HUES48 (cell line): ENCODE results near the gene AUTS2.

Source experiments
- H3K27ac ChIP-seq: one replicate; pipeline ENCODE4 v1.7.0; 2013; ENCODE audit warnings: low read depth, low read length, inconsistent platforms
- H3K27me3 ChIP-seq: 2 replicates; pipeline ENCODE4 v1.6.1; 2013; ENCODE audit warnings: mild to moderate bottlenecking, low read length; ENCODE audit not compliant: control insufficient read depth, insufficient read depth
- H3K36me3 ChIP-seq: 2 replicates; pipeline ENCODE4 v1.6.1; 2013; ENCODE audit warnings: low read length; ENCODE audit not compliant: control insufficient read depth, insufficient read depth
- H3K4me1 ChIP-seq: 2 replicates; pipeline ENCODE4 v1.6.1; 2013; ENCODE audit warnings: mild to moderate bottlenecking, low read length; ENCODE audit not compliant: control insufficient read depth, insufficient read depth
- H3K4me3 ChIP-seq: 2 replicates; pipeline ENCODE4 v1.5.1; 2013; ENCODE audit warnings: mild to moderate bottlenecking, low read depth, low read length
- H3K9ac ChIP-seq: 2 replicates; pipeline ENCODE4 v1.6.1; 2013; ENCODE audit warnings: mild to moderate bottlenecking, low read depth, low read length, moderate library complexity
- H3K9me3 ChIP-seq: 2 replicates; pipeline ENCODE4 v1.6.1; 2013; ENCODE audit warnings: low read length; ENCODE audit not compliant: control insufficient read depth, insufficient read depth

Gene AUTS2

GRCh38 chr7:70512761-70513160, 914.5 kb downstream of the AUTS2 start:
- Histone ChIP-seq H3K27ac (no peak overlapping the region), H3K4me1 (no peaks in the 10 kb centered on the region), H3K4me3 (no peak overlapping the region), H3K9ac (no peak overlapping the region), H3K9me3 (no peaks in the 10 kb centered on the region), H3K36me3 (no peaks in the 10 kb centered on the region), H3K27me3 (no peaks in the 10 kb centered on the region)

- Histone ChIP-seq H3K27ac (no peak overlapping the region), H3K9ac (no peak overlapping the region), H3K4me3 (no peak overlapping the region), H3K9me3 (no peaks in the 10 kb centered on the region), H3K4me1 (no peaks in the 10 kb centered on the region), H3K36me3 (no peaks in the 10 kb centered on the region), H3K27me3 (no peaks in the 10 kb centered on the region)
Observed at GRCh38 chr7:70520611-70521010, 922.3 kb downstream of the AUTS2 start.

DNA sequence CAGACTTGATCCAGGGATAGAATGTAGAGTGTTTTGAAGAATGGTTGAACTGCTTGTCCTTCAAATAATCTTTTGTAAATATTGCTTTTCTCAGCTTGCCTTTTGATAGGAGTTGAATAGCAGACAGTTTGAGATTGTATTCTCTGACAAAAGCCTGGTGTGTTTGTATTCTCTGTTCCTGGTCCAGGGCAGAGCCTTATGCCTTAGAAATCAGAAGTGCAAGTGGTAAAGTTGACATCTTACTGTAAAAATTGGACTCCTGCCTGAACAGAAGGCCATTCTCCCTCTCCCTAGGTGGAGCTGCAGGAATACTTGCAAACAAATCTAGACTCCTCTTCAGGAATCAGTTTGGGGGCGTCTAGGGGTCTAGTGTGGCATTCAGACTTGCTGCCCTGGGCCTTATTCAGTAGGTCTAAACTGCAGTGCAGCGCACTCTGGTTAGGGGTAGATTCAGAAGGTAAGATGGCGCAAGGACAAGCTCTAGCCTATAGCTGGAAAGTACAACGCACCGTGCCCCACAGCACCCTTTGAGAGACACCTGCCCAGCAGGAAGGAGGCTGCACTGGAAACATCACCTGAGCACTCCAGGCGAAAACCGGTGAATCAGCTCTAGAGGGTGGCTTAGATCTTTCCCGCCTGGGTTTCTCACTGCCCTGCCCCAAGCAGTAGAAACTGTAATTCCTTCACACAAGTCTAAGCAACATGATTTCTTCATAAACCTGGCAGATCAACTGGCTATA, 925.1 kb downstream of the AUTS2 start:
- Histone ChIP-seq H3K4me1 (no peaks in the 10 kb centered on the region), H3K4me3 (no peak overlapping the region), H3K27ac (no peak overlapping the region), H3K9me3 (no peaks in the 10 kb centered on the region), H3K9ac (no peak overlapping the region), H3K27me3 (no peaks in the 10 kb centered on the region), H3K36me3 (no peaks in the 10 kb centered on the region)

DNA sequence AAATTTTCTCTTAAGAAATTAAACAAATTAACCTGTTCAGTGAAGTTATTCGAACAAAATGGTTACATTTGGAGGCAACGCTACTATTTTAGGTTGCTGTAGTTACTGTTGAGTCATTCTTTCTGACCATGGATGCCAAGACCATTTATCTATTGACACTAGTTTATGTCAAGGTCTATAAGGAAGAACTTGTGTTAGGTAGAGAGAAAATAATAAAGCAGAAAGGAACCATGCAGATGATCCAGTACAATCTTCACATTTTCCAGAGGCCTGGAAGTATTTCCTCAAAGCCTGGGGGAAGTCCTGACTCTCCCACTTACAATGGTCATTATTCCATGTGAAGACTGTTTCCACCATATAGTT, 925.7 kb downstream of the AUTS2 start:
- no peaks in the 10 kb centered on the region for H3K9me3 ChIP-seq
- no peaks in the 10 kb centered on the region for H3K36me3 ChIP-seq
- no peak overlapping the region for H3K27ac ChIP-seq
- H3K4me1 ChIP-seq = no peaks in the 10 kb centered on the region
- no peaks in the 10 kb centered on the region for H3K27me3 ChIP-seq
- no peak overlapping the region for H3K9ac ChIP-seq
- H3K4me3 ChIP-seq = no peak overlapping the region

- Histone ChIP-seq H3K4me3 (no peak overlapping the region), H3K36me3 (no peaks in the 10 kb centered on the region), H3K9me3 (no peaks in the 10 kb centered on the region), H3K4me1 (no peaks in the 10 kb centered on the region), H3K27me3 (no peaks in the 10 kb centered on the region; the same call in 1 of the 2 replicates), H3K9ac (no peak overlapping the region), H3K27ac (no peak overlapping the region)
Observed at GRCh38 chr7:70525991-70526390, 927.7 kb downstream of the AUTS2 start.

DNA sequence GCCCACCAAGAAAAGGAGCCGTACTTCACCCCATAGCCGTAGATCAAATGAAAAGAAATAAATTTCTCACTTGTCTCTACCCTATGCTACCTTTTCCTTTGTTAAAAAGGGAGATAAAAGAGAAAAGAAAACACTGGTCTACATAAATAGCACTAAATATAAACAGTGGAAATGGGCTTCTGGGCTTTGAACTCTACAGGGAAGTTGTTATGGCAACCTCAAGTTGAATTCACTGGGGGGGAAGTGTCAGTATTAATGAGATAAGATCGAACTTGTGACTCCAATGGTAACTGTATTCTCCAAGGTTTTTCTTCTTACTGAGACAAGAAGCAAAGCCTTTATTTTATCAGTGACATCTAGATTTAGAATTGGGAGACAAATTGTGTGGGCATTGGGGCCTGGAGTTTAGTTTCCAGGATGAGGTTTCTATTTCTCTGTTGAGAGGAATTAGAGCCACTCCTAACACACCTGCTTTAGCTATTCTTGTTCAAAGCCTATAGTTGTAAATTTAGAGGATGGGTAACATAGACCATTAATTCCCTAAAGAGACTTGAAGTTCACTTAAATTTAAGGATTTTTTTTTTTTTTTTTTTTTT, 929.3 kb downstream of the AUTS2 start:
- Histone ChIP-seq H3K4me1 (no peaks in the 10 kb centered on the region), H3K27ac (no peak overlapping the region), H3K4me3 (no peak overlapping the region), H3K9me3 (no peaks in the 10 kb centered on the region), H3K27me3 (no peaks in the 10 kb centered on the region; the same call in 1 of the 2 replicates), H3K36me3 (no peaks in the 10 kb centered on the region), H3K9ac (no peak overlapping the region)

- H3K36me3 ChIP-seq = no peaks in the 10 kb centered on the region
- no peak overlapping the region for H3K27ac ChIP-seq
- no peaks in the 10 kb centered on the region for H3K9me3 ChIP-seq
- no peak overlapping the region for H3K9ac ChIP-seq
- no peaks in the 10 kb centered on the region; the same call in 1 of the 2 replicates for H3K27me3 ChIP-seq
- no peaks in the 10 kb centered on the region for H3K4me1 ChIP-seq
- no peak overlapping the region for H3K4me3 ChIP-seq
Observed at GRCh38 chr7:70529436-70529835, 931.2 kb downstream of the AUTS2 start.

DNA sequence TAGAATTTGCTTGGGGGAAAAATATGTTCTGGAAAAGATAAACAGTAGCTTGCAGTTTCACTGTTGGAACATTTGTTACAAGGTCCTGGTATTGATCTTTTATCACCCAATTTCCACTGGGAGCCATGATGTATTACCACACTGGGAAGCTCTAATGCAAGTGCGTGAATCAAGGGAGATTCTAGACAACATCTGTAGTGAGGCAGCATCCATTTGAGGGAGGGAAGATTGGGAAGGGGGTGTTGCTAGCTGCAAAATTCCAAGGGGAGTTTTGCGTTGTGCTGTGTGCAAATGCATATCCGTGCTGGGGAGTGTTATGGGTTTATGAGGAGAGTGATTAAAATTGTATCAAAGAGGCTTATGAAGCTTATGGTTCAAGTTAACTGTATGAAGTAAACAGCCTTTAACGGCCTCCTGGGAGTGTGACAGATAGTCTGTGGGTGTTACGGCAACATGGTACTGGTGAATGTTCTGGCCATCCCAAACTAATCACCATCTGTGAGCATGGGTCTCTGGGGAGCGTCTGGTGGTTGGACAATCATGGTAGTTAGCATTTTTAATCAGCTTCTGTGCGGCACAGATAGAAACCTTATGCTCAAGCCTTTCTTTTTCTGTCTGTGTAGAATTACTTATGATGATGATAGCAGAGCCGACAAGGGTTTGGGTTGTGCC, 931.8 kb downstream of the AUTS2 start:
- H3K27ac ChIP-seq = no peak overlapping the region
- H3K27me3 ChIP-seq = no peaks in the 10 kb centered on the region; the same call in 1 of the 2 replicates
- no peak overlapping the region for H3K9ac ChIP-seq
- no peak overlapping the region for H3K4me3 ChIP-seq
- no peaks in the 10 kb centered on the region for H3K36me3 ChIP-seq
- no peaks in the 10 kb centered on the region for H3K9me3 ChIP-seq
- no peaks in the 10 kb centered on the region for H3K4me1 ChIP-seq

GRCh38 chr7:70533614-70534013, 935.3 kb downstream of the AUTS2 start:
- no peak overlapping the region for H3K27ac ChIP-seq
- H3K9ac ChIP-seq = no peak overlapping the region
- H3K4me3 ChIP-seq = no peak overlapping the region
- H3K9me3 ChIP-seq = no peaks in the 10 kb centered on the region
- no peaks in the 10 kb centered on the region for H3K36me3 ChIP-seq
- H3K4me1 ChIP-seq = no peaks in the 10 kb centered on the region
- H3K27me3 ChIP-seq = no peaks in the 10 kb centered on the region; the same call in 1 of the 2 replicates

DNA sequence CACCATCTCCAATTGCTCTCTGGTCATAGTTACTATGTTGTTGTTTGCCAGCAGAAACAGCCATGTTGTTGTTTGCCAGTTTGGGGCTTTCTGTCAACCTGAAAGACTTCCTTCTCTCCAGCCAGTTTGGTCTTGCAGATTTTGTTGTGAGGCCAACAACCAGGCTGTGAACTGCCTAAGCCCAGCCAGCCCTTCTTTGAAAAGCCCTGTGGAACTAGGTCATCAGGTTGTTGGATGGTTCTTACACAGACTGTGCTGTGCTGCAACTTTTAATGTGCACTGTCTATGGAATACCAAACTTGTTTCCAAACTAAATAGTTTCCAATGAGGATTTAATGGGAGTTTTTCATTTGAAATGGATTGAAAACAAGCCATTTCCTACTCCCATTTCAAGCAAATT, 940.9 kb downstream of the AUTS2 start:
- no peaks in the 10 kb centered on the region for H3K36me3 ChIP-seq
- no peaks in the 10 kb centered on the region for H3K9me3 ChIP-seq
- H3K9ac ChIP-seq = no peak overlapping the region
- no peak overlapping the region for H3K4me3 ChIP-seq
- peaks cover 10% of the 10 kb centered on the region for H3K4me1 ChIP-seq
- no peaks in the 10 kb centered on the region for H3K27me3 ChIP-seq
- no peak overlapping the region for H3K27ac ChIP-seq

DNA sequence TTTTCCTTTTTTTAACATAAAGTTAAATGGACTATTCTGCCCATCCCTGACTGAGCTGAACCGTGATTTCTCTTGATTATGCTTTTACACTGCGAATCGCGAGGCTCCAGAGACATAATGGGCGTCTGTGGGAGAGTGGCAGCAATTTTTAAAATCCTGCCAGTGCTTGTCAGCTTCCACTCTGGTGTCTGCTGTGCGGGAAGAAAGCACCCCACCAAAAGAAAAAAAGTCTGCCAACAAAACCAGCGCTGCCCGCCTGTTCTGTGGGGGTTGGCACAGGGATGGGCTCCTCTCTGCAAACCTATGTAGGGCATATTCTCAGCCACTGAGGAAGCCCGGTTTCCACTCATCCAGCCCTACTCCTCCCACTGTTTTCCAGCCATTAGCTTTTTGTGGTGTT, 941.3 kb downstream of the AUTS2 start:
- H3K4me1 ChIP-seq = peaks cover 10% of the 10 kb centered on the region
- H3K27me3 ChIP-seq = no peaks in the 10 kb centered on the region
- no peak overlapping the region for H3K4me3 ChIP-seq
- H3K9me3 ChIP-seq = no peaks in the 10 kb centered on the region
- H3K36me3 ChIP-seq = no peaks in the 10 kb centered on the region
- no peak overlapping the region for H3K9ac ChIP-seq
- no peak overlapping the region for H3K27ac ChIP-seq
